HG03025 (cell line): ENCODE data around the gene FAM135A.
"Not testable (repeated sequence)": the region's sequence is repeated elsewhere in the genome, so short reads cannot be mapped to it uniquely, and the experiment has no call there.

Source experiments
- ATAC-seq: cut with Tn5 transposase; IDR thresholded peaks from one replicate; pipeline ENCODE4 v1.9.1; 2021; ENCODE audit warnings: mild to moderate bottlenecking, moderate library complexity; ENCODE audit not compliant: unreplicated experiment, low FRiP score

The FAM135A gene

GRCh38 chr6:70530023-70530422 is 116.7 kb downstream of the FAM135A start:
- ATAC-seq: no peak

GRCh38 chr6:70531133-70531532 is 117.8 kb downstream of the FAM135A start:
- no peak for ATAC-seq

GRCh38 chr6:70537266-70537665 is 124.0 kb downstream of the FAM135A start:
- ATAC-seq: no peak

GRCh38 chr6:70538376-70538775 is 125.1 kb downstream of the FAM135A start:
- peak; percentile 67 for ATAC-seq

GRCh38 chr6:70547313-70547712 is 134.0 kb downstream of the FAM135A start:
- ATAC-seq: no peak

- no peak for ATAC-seq
These were observed 134.6 kb downstream of the FAM135A start for GRCh38 chr6:70547905-70548304.

- no peak for ATAC-seq
These were observed 136.0 kb downstream of the FAM135A start for GRCh38 chr6:70549327-70549726.

GRCh38 chr6:70551566-70551965 is 138.3 kb downstream of the FAM135A start:
- ATAC-seq: no peak

- not testable (repeated sequence) for ATAC-seq
These were observed 139.1 kb downstream of the FAM135A start for GRCh38 chr6:70552286-70552940.

- ATAC-seq: no peak
These were observed 139.7 kb downstream of the FAM135A start for GRCh38 chr6:70552974-70553373.

GRCh38 chr6:70557998-70558397 is 144.7 kb downstream of the FAM135A start:
- no peak for ATAC-seq

- ATAC-seq: not testable (repeated sequence)
These were observed 149.1 kb downstream of the FAM135A start for GRCh38 chr6:70562401-70562800.

- no peak for ATAC-seq
These were observed 150.2 kb downstream of the FAM135A start for GRCh38 chr6:70563530-70563929.

- peak; percentile 99 for ATAC-seq
These were observed 153.6 kb downstream of the FAM135A start, which contains the start of gene SDHAF4 for GRCh38 chr6:70566751-70567382. Gene SDHAF4 (plus strand): TSS chr6:70566930. CDS start chr6:70566941, 11 bp downstream.

- no peak for ATAC-seq
These were observed 161.3 kb downstream of the FAM135A start for GRCh38 chr6:70574643-70575042.

GRCh38 chr6:70575899-70576495 is 162.7 kb downstream of the FAM135A start:
- no peak for ATAC-seq

GRCh38 chr6:70586114-70586513 is 172.8 kb downstream of the FAM135A start:
- ATAC-seq: peak; percentile 98

GRCh38 chr6:70590400-70590799 is 177.1 kb downstream of the FAM135A start:
- no peak for ATAC-seq

- ATAC-seq: no peak
These were observed 179.2 kb downstream of the FAM135A start for GRCh38 chr6:70592391-70593117.

GRCh38 chr6:70593118-70593486 is 179.8 kb downstream of the FAM135A start:
- ATAC-seq: no peak

- no peak for ATAC-seq
These were observed 185.9 kb downstream of the FAM135A start for GRCh38 chr6:70599187-70599586.
